ENCODE measurements around the gene SLC6A11.

The SLC6A11 gene

GRCh38 chr3:10780243-10780642 is 35.8 kb upstream of the SLC6A11 start:
- no peak for TF ChIP-seq CTCF (IDR thresholded peaks at IDR 0.05; ENCODE audit: extremely low read depth, missing control alignments)
- no peak for DNase-seq (ENCODE audit: low spot score)

- DNase-seq (ENCODE audit: low spot score): no peak
- TF ChIP-seq CTCF (IDR thresholded peaks at IDR 0.05; ENCODE audit: extremely low read depth, missing control alignments): no peak
These were observed 35.1 kb upstream of the SLC6A11 start for GRCh38 chr3:10780922-10781321.

GRCh38 chr3:10781981-10782380 is 34.0 kb upstream of the SLC6A11 start:
- TF ChIP-seq CTCF (IDR thresholded peaks at IDR 0.05; ENCODE audit: extremely low read depth, missing control alignments): no peak
- no peak for DNase-seq (ENCODE audit: low spot score)

GRCh38 chr3:10783360-10784351 is 32.4 kb upstream of the SLC6A11 start:
- DNase-seq (ENCODE audit: low spot score): peak; percentile 44
- TF ChIP-seq CTCF (IDR thresholded peaks at IDR 0.05; ENCODE audit: extremely low read depth, missing control alignments): peak; percentile 59

GRCh38 chr3:10786640-10787039 is 29.4 kb upstream of the SLC6A11 start:
- TF ChIP-seq CTCF (IDR thresholded peaks at IDR 0.05; ENCODE audit: extremely low read depth, missing control alignments): no peak
- no peak for DNase-seq (ENCODE audit: low spot score)

GRCh38 chr3:10788451-10788850 is 27.6 kb upstream of the SLC6A11 start:
- TF ChIP-seq CTCF (IDR thresholded peaks at IDR 0.05; ENCODE audit: extremely low read depth, missing control alignments): no peak
- DNase-seq (ENCODE audit: low spot score): no peak

GRCh38 chr3:10790713-10791112 is 25.3 kb upstream of the SLC6A11 start:
- TF ChIP-seq CTCF (IDR thresholded peaks at IDR 0.05; ENCODE audit: extremely low read depth, missing control alignments): no peak
- no peak for DNase-seq (ENCODE audit: low spot score)
